ENCODE measurements around the gene TBC1D17.

- TF ChIP-seq, protein P1, sequence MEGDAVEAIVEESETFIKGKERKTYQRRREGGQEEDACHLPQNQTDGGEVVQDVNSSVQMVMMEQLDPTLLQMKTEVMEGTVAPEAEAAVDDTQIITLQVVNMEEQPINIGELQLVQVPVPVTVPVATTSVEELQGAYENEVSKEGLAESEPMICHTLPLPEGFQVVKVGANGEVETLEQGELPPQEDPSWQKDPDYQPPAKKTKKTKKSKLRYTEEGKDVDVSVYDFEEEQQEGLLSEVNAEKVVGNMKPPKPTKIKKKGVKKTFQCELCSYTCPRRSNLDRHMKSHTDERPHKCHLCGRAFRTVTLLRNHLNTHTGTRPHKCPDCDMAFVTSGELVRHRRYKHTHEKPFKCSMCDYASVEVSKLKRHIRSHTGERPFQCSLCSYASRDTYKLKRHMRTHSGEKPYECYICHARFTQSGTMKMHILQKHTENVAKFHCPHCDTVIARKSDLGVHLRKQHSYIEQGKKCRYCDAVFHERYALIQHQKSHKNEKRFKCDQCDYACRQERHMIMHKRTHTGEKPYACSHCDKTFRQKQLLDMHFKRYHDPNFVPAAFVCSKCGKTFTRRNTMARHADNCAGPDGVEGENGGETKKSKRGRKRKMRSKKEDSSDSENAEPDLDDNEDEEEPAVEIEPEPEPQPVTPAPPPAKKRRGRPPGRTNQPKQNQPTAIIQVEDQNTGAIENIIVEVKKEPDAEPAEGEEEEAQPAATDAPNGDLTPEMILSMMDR (IDR thresholded peaks at IDR 0.05; ENCODE audit: low read depth, low read length, poor library complexity, severe bottlenecking) = no peak
- TF ChIP-seq EZH2phosphoT487 (IDR thresholded peaks at IDR 0.05; ENCODE audit: borderline replicate concordance, low read length) = no peak
Observed at GRCh38 chr19:49929121-49929610, 51.7 kb downstream of the TBC1D17 start, which contains the start of the genes ATF5 and NUP62.
